ENCODE data around the gene MYL9.
"Not testable (repeated sequence)": the region's sequence is repeated elsewhere in the genome, so short reads cannot be mapped to it uniquely, and the experiment has no call there.

MYL9 gene

DNA sequence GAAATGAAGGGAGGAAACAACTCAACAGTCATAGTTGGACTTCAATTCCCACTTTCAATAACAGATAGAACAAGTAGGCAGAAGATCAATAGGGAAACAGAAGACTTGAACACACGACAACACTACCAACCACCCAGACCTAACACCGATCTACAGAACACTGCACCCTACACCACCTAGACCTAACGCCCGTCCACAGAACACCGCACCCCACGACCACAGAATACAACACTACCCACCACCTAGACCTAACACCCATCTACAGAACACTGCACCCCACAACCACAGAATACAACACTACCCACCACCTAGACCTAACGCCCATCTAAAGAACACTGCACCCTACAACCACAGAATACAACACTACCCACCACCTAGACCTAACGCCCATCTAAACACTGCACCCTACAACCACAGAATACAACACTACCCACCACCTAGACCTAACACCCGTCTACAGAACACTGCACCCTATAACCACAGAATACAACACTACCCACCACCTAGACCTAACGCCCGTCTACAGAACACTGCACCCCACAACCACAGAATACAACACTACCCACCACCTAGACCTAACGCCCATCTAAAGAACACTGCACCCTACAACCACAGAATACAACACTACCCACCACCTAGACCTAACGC lies 22.9 kb downstream of the MYL9 start:
- no CpG with 5 or more reads among the region's 13 CpGs for WGBS (ENCODE audit: extremely low coverage, insufficient coverage, low lambda C conversion rate)
- H3K4ac ChIP-seq (ENCODE audit: low read depth, low read length): not testable (repeated sequence)

DNA sequence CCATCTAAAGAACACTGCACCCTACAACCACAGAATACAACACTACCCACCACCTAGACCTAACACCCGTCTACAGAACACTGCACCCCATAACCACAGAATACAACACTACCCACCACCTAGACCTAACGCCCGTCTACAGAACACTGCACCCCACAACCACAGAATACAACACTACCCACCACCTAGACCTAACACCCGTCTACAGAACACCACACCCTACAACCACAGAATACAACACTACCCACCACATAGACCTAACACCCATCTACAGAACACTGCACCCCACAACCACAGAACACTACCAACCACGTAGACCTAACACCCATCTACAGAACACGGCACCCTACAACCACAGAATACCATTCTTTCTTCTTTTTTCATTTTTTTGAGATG lies 23.4 kb downstream of the MYL9 start:
- DNase-seq; H3K27ac ChIP-seq (ENCODE audit: low read depth, low read length); H3K36me3 ChIP-seq (ENCODE audit: control insufficient read depth, insufficient read depth, low read length); H3K18ac ChIP-seq (ENCODE audit: low read length); H3K23ac ChIP-seq (ENCODE audit: low read length); H3K9ac ChIP-seq (ENCODE audit: low read length); H3K56ac ChIP-seq (ENCODE audit: low read length); H3K4ac ChIP-seq (ENCODE audit: low read depth, low read length); H3K79me2 ChIP-seq (ENCODE audit: control insufficient read depth, insufficient read depth, low read length); H2BK5ac ChIP-seq (ENCODE audit: low read length); H2BK120ac ChIP-seq (ENCODE audit: low read depth, low read length); H4K5ac ChIP-seq (ENCODE audit: low read length); H2AK5ac ChIP-seq (ENCODE audit: low read length); H3K4me2 ChIP-seq (ENCODE audit: low read length); H3K79me1 ChIP-seq (ENCODE audit: low read length); H3K4me3 ChIP-seq (ENCODE audit: low read length); H3K4me1 ChIP-seq (ENCODE audit: control insufficient read depth, low read depth, low read length); H3K27me3 ChIP-seq (ENCODE audit: insufficient read depth, low read length, poor library complexity); H4K8ac ChIP-seq (ENCODE audit: low read depth, low read length); H2BK15ac ChIP-seq (replicated peaks; ENCODE audit: low read depth): not testable (repeated sequence)
- no CpG with 5 or more reads among the region's 6 CpGs for WGBS (ENCODE audit: extremely low coverage, insufficient coverage, low lambda C conversion rate)

More for the DNA sequence above, 22.9 kb downstream of the MYL9 start:
- not testable (repeated sequence) for H2AK5ac ChIP-seq (ENCODE audit: low read length); H3K79me1 ChIP-seq (ENCODE audit: low read length); H3K4me2 ChIP-seq (ENCODE audit: low read length); H3K27ac ChIP-seq (ENCODE audit: low read depth, low read length); H4K8ac ChIP-seq (ENCODE audit: low read depth, low read length); H3K56ac ChIP-seq (ENCODE audit: low read length); H3K27me3 ChIP-seq (ENCODE audit: insufficient read depth, low read length, poor library complexity); H3K9ac ChIP-seq (ENCODE audit: low read length); H2BK15ac ChIP-seq (replicated peaks; ENCODE audit: low read depth); H3K4me1 ChIP-seq (ENCODE audit: control insufficient read depth, low read depth, low read length); H3K18ac ChIP-seq (ENCODE audit: low read length); H3K4me3 ChIP-seq (ENCODE audit: low read length); H2BK120ac ChIP-seq (ENCODE audit: low read depth, low read length); H4K5ac ChIP-seq (ENCODE audit: low read length); H3K23ac ChIP-seq (ENCODE audit: low read length); H3K79me2 ChIP-seq (ENCODE audit: control insufficient read depth, insufficient read depth, low read length); H3K36me3 ChIP-seq (ENCODE audit: control insufficient read depth, insufficient read depth, low read length); H2BK5ac ChIP-seq (ENCODE audit: low read length); DNase-seq

DNA sequence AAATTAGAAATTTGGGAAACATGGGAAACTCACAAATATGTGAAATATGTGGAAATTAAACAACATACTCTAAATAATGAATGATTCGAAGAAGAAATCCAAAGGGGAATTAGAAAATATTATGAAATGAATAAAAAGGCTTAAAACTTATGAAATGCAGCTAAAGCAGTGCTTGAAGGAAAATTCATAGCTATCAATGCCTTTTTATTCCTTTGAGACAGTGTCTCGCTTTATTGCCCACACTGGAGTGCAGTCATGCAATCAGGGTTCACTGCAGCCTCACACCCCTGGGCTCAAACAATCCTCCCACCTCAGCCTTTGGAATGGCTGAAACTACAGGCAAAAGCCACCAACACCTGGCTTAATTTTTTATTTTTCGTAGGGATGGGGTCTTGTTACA lies 24.2 kb downstream of the MYL9 start:
- H4K5ac ChIP-seq (ENCODE audit: low read length): no peak overlapping the region
- peaks cover 6% of the 10 kb centered on the region for H3K4me1 ChIP-seq (ENCODE audit: control insufficient read depth, low read depth, low read length)
- no peak for DNase-seq
- H2AK5ac ChIP-seq (ENCODE audit: low read length): no peak overlapping the region
- no peak overlapping the region for H2BK5ac ChIP-seq (ENCODE audit: low read length)
- H2BK15ac ChIP-seq (replicated peaks; ENCODE audit: low read depth): no peak overlapping the region
- no peak overlapping the region for H3K18ac ChIP-seq (ENCODE audit: low read length)
- H4K8ac ChIP-seq (ENCODE audit: low read depth, low read length): no peak overlapping the region
- no peaks in the 10 kb centered on the region for H3K79me2 ChIP-seq (ENCODE audit: control insufficient read depth, insufficient read depth, low read length)
- no peak overlapping the region for H3K4me3 ChIP-seq (ENCODE audit: low read length)
- WGBS (ENCODE audit: extremely low coverage, insufficient coverage, low lambda C conversion rate): no CpG with 5 or more reads among the region's 3 CpGs
- H3K36me3 ChIP-seq (ENCODE audit: control insufficient read depth, insufficient read depth, low read length): no peaks in the 10 kb centered on the region
- no peak overlapping the region for H3K4me2 ChIP-seq (ENCODE audit: low read length)
- no peaks in the 10 kb centered on the region for H3K79me1 ChIP-seq (ENCODE audit: low read length)
- H3K56ac ChIP-seq (ENCODE audit: low read length): no peak overlapping the region
- H3K23ac ChIP-seq (ENCODE audit: low read length): no peak overlapping the region
- no peak overlapping the region for H3K27ac ChIP-seq (ENCODE audit: low read depth, low read length)
- no peak overlapping the region for H3K9ac ChIP-seq (ENCODE audit: low read length)
- H2BK120ac ChIP-seq (ENCODE audit: low read depth, low read length): no peak overlapping the region
- H3K27me3 ChIP-seq (ENCODE audit: insufficient read depth, low read length, poor library complexity): no peaks in the 10 kb centered on the region
- H3K4ac ChIP-seq (ENCODE audit: low read depth, low read length): no peak overlapping the region

DNA sequence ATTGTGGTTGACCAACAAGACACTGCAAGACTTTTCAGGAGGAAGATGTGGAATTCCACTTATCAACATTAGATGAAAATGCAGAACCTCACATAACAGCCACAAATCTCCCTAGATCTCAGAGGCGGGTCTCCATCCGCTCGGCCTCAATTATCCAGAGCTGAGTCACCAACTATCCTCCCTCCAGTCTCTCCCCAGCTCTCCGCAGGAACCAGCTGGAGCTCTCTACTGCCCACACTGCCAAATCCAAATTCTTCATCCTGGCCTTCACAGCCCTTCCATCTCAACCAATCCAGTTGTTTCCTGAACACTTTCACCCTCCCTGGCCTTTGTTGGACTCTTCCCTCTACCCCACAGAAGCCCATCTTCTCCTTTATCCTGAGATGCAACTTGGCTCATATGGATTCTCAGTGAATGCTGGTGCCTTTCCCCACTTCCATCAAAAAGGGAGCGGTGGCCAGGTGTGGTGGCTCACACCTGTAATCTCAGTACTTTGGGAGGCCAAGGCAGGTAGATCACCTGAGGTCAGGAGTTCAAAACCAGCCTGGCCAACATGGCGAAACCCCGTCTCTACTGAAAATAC lies 28.6 kb downstream of the MYL9 start:
- no peak overlapping the region for H4K5ac ChIP-seq (ENCODE audit: low read length)
- no peak overlapping the region for H2AK5ac ChIP-seq (ENCODE audit: low read length)
- H4K8ac ChIP-seq (ENCODE audit: low read depth, low read length): no peak overlapping the region
- peak overlapping the region; percentile 61 for H3K18ac ChIP-seq (ENCODE audit: low read length)
- no peak overlapping the region for H3K4ac ChIP-seq (ENCODE audit: low read depth, low read length)
- H3K36me3 ChIP-seq (ENCODE audit: control insufficient read depth, insufficient read depth, low read length): no peaks in the 10 kb centered on the region
- no peak overlapping the region for H3K4me2 ChIP-seq (ENCODE audit: low read length)
- H3K4me3 ChIP-seq (ENCODE audit: low read length): no peak overlapping the region
- H2BK120ac ChIP-seq (ENCODE audit: low read depth, low read length): no peak overlapping the region
- H3K23ac ChIP-seq (ENCODE audit: low read length): no peak overlapping the region
- no peak overlapping the region for H2BK15ac ChIP-seq (replicated peaks; ENCODE audit: low read depth)
- WGBS (ENCODE audit: extremely low coverage, insufficient coverage, low lambda C conversion rate): no CpG with 5 or more reads among the region's 7 CpGs
- no peak overlapping the region for H3K9ac ChIP-seq (ENCODE audit: low read length)
- H3K79me2 ChIP-seq (ENCODE audit: control insufficient read depth, insufficient read depth, low read length): peaks cover 6% of the 10 kb centered on the region
- H3K4me1 ChIP-seq (ENCODE audit: control insufficient read depth, low read depth, low read length): peaks cover 7% of the 10 kb centered on the region
- H3K56ac ChIP-seq (ENCODE audit: low read length): peak overlapping the region; percentile 34
- DNase-seq: peak; percentile 78
- H3K27ac ChIP-seq (ENCODE audit: low read depth, low read length): no peak overlapping the region
- no peaks in the 10 kb centered on the region for H3K27me3 ChIP-seq (ENCODE audit: insufficient read depth, low read length, poor library complexity)
- no peaks in the 10 kb centered on the region for H3K79me1 ChIP-seq (ENCODE audit: low read length)
- no peak overlapping the region for H2BK5ac ChIP-seq (ENCODE audit: low read length)

DNA sequence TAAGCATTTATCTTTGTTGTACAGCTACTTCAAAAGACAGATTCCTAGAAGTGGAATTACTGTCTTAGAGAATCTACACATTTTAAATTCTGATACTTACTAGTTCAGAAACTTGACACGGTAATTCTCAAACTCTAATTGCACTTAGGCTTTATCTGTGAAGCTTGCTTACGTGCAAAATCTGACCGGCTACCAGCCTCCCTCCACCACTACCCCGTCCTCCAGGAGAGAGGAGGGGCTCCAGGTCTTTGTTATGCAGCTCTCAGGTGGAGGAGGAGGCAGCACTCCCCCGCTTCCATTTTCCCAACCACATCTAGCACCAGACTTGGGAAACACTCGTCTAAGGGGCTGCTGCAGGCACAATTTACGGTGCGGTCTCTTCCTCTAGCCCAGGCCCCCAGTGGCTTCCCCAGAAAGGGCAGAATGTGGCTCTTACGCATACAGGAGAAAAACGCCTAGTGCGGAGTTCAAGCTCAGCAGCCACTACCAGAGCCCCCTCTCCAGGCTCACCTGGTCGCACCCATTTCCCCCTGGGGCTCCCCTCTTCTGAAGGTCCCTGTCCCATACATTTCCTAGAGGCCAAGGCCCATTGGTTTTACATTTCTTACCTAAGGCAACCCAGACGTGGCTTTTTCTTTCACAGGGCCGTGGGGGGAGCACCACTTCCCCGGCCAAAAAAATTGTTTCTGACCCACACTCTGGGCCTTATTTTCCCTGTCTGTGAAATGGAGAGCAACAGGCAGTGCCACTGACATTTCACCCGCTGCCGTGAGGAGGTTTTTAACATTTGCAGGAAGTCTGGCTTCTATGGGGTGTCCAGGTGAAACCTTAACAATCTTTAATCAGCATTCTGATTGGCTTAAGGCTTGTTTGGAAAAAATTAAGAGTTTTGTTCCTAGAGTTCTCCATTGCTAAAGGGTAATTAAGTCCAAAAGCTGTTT lies 30.5 kb downstream of the MYL9 start:
- peak overlapping the region; percentile 98 for H3K4ac ChIP-seq (ENCODE audit: low read depth, low read length)

More for the DNA sequence above, 30.5 kb downstream of the MYL9 start:
- DNase-seq: peak; percentile 93
- peak overlapping the region; percentile 95 for H3K27ac ChIP-seq (ENCODE audit: low read depth, low read length)
- H3K79me1 ChIP-seq (ENCODE audit: low read length): no peaks in the 10 kb centered on the region
- peak overlapping the region; percentile 79 for H3K4me2 ChIP-seq (ENCODE audit: low read length)
- H4K5ac ChIP-seq (ENCODE audit: low read length): no peak overlapping the region
- H4K8ac ChIP-seq (ENCODE audit: low read depth, low read length): peak overlapping the region; percentile 7
- H3K79me2 ChIP-seq (ENCODE audit: control insufficient read depth, insufficient read depth, low read length): peaks cover 23% of the 10 kb centered on the region
- H3K4me3 ChIP-seq (ENCODE audit: low read length): no peak overlapping the region
- peak overlapping the region; percentile 96 for H3K56ac ChIP-seq (ENCODE audit: low read length)
- H3K27me3 ChIP-seq (ENCODE audit: insufficient read depth, low read length, poor library complexity): no peaks in the 10 kb centered on the region
- WGBS (ENCODE audit: extremely low coverage, insufficient coverage, low lambda C conversion rate): no CpG with 5 or more reads among the region's 17 CpGs
- H3K36me3 ChIP-seq (ENCODE audit: control insufficient read depth, insufficient read depth, low read length): no peaks in the 10 kb centered on the region
- peak overlapping the region; percentile 98 for H3K18ac ChIP-seq (ENCODE audit: low read length)
- H3K23ac ChIP-seq (ENCODE audit: low read length): no peak overlapping the region
- H2BK15ac ChIP-seq (replicated peaks; ENCODE audit: low read depth): peak overlapping the region; percentile 80
- H2BK120ac ChIP-seq (ENCODE audit: low read depth, low read length): peak overlapping the region; percentile 79
- H2AK5ac ChIP-seq (ENCODE audit: low read length): peak overlapping the region; percentile 33
- H3K4me1 ChIP-seq (ENCODE audit: control insufficient read depth, low read depth, low read length): peaks cover 7% of the 10 kb centered on the region
- peak overlapping the region; percentile 94 for H2BK5ac ChIP-seq (ENCODE audit: low read length)
- H3K9ac ChIP-seq (ENCODE audit: low read length): peak overlapping the region; percentile 92
